Measurements from ENCODE around the gene MRNIP.
A peak's percentile ranks its signal among the peaks of the same experiment; 100 is the strongest.

The MRNIP gene

DNA sequence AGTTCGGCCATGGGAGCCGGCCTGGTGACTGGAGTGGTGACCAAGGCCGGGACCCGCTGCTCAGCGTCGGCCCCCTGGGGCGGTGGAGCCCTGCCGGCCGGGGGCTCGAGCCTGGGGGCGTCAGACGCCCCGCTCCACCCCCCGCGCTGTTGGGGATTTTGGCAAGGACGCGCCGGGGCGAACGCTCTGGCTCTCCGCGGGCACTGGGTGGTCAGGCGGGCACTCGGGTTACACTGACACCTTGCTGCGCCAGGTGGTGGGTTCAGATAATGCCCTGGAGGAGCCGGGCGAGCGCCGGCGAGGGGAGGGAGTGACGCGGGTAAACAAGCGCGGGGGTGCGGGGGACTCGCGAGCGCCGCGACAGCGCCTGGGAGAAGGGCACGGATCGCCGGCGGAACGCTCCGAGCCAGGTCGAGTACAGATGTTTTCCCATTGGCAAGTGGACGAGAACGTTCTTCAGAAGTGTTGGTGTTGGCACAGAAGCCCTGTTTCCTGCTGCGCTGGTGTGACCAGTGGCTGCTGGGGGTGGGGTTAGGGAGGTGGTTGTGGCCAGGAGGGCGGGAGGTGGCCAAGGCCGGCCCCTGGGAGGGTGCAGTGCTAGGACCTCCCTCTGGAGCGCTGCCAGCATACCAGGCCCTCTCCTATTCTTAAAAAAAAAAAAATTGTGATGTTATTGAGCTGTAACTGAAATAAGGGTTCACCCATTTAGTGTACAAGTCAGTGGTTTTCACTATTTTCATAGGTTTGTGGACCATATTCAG lies 37.1 kb downstream of the MRNIP start:
- peak; percentile 65 to 71 for DNase-seq (ENCODE audit: low read depth in 2 of 2)

DNA sequence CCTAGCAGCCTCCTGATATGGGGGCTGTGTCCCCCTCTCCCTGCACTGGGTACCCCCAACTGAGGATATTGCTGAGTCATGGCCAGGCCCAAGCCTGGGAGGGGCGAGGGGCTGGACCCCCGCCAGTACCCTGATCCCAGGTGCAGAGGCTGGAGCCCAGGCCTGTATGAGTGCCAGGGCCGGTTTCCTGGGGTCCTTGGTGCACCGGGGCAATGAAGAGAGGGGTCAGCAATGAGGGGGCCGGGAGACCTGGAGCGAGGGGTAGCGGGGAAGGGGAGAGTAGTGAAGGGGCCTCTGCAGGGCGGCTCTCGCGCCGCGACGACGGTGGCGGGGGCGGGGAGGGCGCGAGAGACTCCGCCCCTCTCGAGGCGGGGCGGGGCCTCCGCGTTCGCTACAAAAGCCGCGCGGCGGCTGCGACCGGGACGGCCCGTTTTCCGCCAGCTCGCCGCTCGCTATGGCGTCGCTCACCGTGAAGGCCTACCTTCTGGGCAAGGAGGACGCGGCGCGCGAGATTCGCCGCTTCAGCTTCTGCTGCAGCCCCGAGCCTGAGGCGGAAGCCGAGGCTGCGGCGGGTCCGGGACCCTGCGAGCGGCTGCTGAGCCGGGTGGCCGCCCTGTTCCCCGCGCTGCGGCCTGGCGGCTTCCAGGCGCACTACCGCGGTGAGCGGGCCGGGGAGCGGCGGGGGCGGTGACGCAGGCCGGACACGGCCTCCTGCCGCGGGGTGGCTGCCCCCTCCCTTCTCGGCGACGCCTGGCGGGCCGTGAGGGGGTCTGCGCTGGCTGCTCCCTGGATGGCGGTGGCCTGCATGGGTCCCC lies 37.9 kb downstream of the MRNIP start, which contains the start of gene SQSTM1:
SQSTM1 (plus strand) TSS at position 423 of the 815 bp plus-strand sequence; CDS start at position 455, 32 bp downstream.
- peak; percentile 68 to 71 for DNase-seq (ENCODE audit: low read depth in 2 of 2)

DNA sequence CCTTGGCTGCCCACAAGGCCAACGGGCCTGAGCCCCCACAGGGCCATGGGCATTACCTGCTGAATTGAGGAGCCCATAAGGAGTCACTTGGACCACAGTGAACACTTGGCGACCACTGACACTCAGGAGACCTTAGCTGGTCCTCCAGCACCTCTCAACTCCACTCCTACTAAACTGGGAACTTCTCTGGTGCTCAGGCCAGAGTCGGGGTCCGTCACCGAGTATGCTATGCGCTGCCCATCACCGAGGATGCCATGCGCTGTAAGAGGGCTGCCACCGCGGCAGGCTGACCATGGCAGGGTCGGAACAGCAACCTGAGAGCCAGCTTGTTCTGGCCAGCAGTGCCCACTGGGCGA lies 38.5 kb downstream of the MRNIP start:
- DNase-seq (ENCODE audit: low read depth in 2 of 2), result no peak

DNA sequence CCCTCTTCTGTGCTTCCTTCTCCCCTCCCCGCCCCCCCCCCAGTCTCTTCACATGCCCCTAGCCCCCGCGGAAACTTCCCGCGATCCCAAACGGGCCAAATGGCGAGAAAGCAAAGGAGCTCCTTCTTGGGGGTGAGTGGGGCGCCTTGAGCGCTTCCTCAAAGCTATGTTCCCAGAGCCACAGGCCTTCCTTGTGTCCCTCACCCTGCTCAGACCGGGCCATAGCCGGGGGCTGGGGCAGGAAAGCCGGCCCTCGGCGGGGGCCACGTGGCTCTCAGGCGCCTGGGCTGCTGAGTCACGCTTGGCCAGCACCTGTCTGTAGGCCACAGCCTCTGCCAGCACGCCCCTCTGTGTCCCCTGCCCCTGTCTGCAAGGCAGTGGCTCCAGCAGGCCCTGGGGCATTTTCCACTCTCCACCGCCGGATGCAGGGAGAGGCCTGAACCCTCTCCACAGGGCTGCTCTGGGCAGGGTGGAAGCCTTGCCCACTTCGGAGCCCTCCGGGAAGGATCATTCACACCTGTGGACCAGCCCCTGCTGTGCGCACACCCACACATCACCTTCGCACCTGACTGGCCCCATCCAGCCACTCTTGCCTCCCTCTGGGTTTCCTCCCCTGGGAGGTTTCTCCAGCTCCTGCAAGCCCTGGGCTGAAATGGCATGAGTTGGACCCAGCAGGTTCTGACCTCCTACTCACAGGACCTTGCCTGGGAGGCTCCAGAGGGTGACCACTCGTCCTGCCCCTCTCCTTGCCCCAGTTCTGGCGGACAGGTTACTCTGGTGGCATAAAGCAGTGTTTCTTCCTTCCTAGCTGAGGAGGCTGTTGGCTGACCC lies 39.1 kb downstream of the MRNIP start:
- no peak for DNase-seq (ENCODE audit: low read depth in 2 of 2)

DNA sequence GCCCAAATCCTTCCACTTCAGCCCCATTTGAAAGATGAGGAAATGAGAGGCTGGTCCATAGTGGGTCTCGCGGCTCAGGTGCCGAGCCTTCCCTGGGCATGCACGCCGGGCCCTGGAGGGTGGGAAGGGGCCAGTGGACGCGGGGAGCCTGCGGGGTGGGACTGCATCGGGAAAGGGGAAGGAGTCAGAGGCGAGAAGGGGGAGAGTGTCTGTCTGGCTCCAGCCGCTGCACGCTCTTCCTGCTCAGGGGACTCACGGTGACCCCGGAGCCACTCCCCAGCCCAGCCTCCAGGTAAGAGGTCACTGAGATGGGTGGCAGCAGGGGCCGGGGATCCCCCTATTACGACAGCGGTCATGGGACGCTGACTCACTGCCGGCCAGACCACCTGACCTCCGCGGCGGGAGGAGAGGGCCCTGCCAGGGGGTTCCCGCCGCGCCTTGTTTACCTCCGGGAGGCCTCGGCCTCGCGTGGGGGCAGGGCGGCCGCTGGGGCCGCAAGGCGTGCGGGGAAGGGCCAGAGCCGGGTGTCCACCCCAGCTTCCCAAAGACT lies 39.8 kb downstream of the MRNIP start:
- peak; percentile 82 for DNase-seq (ENCODE audit: low read depth in 2 of 2)

DNA sequence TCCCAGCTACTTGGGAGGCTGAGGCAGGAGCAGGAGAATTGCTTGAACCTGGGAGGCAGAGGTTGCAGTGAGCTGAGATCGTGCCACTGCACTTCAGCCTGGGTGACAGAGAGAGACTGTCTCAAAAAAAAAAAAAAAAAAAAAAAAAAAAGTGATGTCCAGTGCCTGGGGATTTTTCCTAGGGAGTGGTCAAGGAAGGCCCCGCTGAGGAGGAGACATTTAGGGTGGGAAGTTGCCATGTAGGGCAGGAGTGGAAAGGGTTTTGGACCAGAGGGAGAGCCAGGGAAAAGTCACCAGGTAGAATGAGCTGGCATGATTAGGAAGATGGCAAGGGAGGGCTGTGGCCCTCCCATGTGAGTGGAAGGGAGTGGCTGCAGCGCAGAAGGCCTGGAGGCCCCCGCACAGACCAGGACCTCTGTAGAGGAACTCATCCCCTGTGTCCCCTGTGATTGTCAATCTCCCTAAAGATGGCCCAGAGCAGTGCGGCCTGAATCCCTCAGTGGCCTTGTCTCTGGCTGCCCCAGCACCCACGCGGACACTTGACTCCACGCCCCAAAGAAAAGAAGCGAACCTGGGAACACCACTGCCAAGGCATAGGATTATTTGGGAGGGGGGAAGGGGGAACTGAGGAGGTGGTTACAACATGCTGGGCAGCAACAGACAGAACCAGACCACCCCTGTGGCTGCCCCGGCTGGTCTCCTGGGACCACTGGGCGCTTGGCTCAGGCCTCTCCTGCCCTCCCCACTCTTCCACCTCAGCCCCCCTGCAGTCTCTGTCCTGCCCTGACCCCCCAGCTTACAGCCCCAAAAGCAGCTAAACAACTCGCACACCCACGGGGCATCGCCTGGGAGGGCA lies 40.5 kb downstream of the MRNIP start:
- no peak for DNase-seq (ENCODE audit: low read depth in 2 of 2)

DNA sequence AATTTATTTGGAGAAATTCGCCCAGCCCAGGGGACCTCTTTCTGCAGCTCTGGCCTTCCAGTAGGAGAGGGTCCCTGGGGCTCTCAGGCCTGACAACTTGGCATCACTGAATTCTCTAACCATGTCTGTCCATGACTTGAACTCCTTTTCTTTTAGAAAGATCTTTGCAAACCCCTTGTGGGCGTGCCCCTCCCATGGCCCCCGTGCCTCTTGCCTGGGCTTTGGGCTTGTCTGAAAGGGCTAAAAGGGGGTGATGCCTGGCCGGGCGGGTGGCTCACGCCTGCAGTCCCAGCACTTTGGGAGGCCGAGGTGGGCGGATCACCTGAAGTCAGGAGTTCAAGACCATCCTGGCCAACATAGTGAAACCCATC lies 41.2 kb downstream of the MRNIP start:
- DNase-seq (ENCODE audit: low read depth in 2 of 2), result no peak

DNA sequence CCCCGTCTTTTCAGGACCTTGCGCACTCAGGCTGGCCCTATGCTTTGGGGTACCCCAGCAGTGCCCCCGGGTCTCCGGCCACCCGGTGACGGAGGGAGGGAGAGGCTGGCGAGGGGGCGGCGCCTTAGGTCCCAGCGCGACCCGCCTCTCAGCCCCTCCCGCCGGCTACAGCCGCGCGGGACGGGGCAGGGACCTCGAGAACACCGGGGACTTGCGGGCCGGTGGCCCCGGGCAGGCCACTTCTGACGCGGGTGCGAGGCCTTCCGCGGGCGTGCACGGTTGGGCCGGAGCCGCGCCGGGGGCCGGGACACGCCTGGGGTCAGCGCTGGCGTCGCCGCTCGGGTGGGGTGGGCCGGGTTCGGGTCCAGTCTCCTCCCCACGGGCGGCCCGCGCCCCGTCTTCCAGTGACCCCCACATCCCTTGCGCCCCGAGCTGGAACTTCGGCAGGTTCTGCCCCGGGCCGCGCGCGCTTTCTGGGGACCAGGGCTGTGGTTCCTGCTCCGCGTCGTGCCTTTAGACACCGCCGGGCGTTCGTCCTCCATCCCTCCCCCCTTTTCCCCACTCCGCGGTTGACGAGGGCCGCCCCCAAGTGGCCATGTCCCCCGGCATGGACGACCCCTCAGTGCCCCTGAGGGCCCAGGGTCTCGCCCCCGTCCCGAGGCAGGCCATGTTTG lies 41.7 kb downstream of the MRNIP start:
- no peak for DNase-seq (ENCODE audit: low read depth in 2 of 2)

DNA sequence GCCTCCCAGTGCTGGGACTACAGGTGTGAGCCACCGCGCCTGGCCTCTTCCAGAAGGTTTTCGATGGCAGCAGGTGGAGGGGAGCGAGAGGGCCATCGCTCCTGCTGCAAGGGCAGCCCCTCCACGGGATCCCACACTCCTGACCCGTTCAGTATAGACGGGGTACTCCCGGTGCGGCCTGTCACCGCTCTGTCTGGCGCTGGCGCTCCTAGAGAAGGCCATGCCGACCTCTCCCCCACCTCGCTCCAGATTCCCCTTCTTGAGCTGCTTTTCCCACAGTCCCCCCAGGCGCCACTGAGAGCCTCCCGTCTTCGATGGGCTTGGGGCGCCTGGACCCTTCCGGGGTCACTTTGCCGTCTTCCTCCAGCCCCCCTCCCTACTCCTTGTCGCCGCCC lies 42.2 kb downstream of the MRNIP start:
- DNase-seq (ENCODE audit: low read depth in 2 of 2), result no peak

DNA sequence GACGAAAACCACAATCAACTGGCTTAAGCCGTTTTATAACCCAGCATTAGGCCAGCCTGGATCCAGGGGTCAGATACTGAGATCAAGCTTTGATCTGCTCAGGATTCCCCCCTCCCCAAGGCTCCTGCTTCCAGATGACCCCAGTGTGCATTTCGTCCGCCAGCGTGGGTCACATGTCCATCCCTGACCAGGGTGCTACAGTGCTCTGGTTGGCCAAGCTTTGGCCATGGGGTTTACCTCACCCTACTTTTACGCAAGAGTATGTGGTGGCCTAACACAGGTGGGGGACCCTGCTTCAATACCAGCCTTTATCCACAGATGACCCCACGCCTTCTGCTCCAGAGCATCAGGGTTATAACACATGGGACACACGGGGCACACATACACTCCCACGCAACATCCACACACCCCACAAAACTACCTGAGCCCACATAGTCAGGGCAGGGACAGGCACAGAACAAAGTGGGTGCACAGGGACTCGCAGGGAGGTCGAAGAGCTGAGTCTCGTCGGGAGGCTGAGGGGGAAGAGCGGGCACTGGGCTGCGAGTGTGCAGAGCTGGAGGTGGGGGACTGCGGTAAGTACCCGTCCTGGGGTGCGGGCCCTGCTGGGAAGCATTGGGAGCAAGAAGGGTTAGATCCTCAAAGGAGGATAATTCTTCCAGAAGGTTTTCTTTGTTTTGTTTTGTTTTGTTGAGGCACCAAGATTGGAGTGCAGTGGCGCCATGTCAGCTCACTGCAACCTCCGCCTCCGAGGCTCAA lies 42.9 kb downstream of the MRNIP start:
- DNase-seq (ENCODE audit: low read depth in 2 of 2), result no peak

DNA sequence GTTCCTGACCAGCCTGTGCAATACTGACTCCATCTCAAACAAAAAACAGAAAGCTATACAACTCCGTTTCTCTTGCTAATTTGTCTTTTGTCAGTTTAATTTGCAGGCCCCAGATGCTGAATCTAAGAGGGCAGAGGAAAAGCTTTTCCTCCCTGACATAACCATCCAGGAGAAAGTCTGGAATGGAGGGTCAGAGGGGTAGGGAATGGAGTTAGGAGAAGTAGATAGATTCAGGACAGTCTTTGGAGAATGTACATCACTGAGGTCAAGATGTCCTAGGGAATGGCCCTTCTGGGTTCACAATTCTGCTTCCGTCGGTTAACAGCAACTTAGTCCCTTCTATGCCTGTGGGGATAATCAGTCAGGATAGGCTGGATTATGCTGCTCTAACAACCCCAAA lies 44.5 kb downstream of the MRNIP start:
- DNase-seq (ENCODE audit: low read depth in 2 of 2), result no peak

DNA sequence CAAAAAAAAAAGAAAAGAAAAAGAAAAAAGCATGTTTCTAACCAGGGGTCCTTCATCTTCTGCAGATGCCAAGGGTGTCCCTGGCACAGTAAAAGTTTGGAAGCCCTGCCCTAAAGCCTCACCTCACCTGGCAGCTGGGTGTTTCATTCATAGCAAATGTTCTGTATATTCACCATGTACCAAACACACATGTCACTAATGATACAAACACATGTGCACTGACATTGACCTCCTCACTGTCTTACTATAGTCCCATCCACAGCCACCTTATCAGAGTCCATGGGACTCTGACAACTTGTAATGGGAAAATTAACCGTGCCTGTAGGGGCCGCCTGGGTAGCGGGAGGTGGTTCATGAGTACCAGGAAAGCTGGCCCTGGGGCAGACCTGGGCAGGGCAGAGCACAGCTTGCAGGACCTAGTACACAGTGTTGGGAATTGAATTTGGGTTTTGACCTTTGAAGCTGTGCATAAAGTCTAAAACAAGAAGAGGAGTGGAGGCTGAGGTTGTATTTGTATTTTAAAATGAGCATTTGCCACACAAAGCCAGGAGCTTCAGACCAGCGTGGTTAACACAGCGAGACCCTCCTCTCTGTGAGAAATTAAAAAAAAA lies 45.5 kb downstream of the MRNIP start:
- no peak for DNase-seq (ENCODE audit: low read depth in 2 of 2)

DNA sequence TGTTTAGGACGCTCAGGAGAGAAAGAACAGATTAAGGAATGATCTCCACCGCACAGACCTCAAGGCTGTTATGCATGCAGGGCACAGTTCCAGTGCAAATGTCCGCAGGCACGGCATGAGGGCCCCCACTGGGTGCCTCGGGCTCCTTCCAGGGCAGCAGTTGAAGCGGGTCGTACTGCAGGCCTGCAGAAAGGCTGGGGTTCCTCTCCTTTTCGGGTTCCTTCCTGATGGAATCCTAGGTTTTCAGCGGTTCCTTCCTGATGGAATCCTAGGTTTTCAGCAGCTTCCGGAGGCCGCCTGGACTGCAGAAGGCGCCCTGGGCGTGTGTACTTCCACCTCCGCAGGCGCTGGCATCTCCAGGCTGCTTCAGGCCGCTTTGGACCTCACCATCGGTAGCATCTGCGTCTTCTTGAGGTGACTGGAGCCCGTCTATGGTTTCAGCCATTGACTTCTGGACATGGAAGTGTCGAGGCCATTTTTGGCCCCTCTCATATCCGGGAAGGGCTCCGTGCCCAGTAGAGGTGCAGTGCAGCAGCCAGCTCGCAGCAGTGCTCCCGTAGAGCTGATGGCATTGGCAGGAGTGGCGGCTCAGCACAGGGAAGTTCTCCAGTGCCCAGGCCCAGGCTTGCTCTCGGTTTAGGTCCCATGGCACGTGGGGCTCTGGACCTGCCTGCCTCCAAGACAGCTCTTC lies 46.3 kb downstream of the MRNIP start:
- no peak for DNase-seq (ENCODE audit: low read depth in 2 of 2)

DNA sequence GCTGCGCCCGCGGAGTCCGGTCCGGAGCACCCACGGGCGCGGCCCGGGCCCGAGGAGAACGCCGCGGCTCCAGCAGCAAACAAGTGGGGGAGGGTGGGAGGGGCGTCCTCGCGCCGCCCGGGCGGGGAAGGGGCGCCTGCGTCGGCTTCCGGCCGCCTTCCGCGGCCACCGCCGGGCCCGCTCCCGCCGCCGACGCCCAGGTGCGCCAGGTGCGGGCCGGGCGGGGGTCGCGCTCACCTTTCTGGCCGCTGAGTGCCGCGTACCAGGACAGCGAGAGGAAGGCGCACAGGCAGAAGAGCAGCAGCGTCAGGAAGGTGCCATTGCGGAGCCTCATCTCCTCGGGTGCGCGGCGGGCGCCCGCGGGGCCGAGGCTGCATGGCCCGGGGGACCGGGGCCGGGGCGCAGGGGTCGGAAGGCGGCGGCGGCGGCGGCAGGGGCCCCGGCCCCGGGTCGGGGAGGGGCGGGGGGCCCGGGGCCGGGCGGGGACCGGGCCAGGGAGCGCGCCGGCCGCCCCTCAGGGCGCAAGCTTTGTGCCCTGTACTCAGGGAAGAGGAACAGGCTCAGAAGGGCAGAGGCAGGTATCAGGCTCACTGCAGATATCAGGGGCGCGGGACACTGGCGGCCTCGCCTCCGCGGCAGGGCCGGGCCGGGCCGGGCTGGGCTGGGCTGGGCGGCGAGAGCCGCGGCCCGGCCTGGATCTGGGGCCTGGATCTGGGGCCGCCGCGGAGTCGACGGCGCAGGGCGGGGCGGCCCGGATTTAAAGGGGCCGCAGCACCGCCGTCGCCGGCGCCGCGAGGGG lies 52.2 kb downstream of the MRNIP start, which contains the start of gene MGAT4B:
MGAT4B (minus strand) TSS at position 617 of the 799 bp plus-strand sequence; CDS start at position 334, 283 bp downstream.
- DNase-seq (ENCODE audit: low read depth in 2 of 2), result no peak

DNA sequence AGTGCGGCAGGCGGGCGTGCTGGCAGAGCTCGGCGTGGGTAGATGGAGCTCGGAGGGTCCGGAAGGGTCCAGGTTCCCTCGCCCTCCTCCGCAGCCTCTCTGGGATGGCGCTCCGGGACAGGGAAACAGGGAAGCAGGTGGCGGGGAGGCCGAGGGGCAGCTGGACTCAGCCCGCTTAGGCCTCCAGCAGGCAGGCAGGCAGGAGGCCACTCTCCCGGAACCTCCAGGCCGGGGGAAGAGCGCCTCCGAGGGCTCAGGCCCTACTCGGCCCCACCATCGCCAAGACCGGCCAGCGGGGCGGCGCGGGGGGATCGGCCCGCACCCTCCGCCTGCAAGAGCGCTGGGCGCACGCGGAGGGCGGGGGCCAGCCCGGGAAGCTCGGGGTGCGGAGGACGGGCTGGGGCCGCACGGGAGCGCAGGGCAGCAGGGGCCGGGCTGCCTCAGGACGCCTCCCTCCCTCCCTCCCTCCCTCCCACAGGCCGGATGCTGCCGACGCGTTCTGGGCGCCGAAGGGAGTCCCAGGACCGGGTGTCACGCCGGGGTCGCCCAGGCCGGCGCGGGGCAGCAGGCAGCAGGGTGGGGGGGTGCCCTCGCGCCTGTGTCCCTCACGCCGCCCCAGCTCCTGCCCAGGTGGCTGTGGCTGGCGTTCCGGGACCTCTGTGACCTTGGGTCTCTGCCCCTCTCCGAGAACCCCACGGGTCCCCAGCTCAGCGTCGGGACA lies 52.9 kb downstream of the MRNIP start:
- DNase-seq (ENCODE audit: low read depth in 2 of 2), result no peak

DNA sequence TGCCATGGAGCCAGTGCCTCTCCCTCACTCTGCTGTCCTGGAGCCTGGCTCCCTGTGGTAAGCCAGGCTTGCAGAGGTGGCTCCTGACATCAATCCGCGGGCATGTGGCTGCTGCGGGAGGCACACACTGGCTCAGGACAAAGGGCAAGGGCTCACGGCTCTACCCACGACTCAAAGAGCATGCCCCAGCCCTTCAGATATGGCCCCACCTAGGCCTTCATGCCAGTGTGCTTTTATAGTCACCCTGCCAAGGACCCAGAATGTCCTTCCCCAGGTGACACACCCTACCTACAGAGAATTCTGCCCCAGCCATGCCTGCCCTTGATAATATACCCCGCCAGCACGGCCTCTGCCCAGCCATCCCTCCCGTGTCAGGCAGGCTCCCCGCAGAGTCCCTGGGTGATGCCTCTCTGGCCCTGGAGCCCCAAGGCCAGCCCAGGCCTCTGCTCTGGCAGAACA lies 53.5 kb downstream of the MRNIP start:
- DNase-seq (ENCODE audit: low read depth in 2 of 2), result no peak

DNA sequence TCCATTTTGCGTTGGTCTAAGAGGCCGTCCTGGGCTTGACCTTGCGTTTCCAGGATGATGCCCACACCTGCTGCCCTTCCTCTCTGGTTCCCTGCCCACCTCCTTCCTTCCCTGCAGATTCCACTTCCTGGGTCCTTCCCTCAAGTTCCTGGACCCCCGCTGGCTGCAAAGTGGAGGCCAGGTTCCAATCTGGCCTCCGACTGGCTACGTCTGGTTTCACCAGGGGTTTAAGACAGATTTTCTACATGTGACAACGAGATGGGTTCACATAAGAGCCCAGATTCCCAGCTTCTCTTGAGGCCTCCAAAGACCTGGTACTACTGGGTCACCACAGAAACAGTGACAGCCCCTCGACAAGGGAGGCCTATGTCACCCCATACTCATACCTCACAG lies 54.1 kb downstream of the MRNIP start:
- no peak for DNase-seq (ENCODE audit: low read depth in 2 of 2)
